H9 (cell line): ENCODE results near the gene SLC47A1. TPM values are rescaled to one million over a fixed set of nuclear protein-coding genes. Genes with fewer than 3 reads are reported as not detected.

Source experiments
- DNase-seq: peaks from one replicate; pipeline ENCODE4 v3.0.0-alpha.2; 2017
- H2AFZ ChIP-seq: one replicate; pipeline ENCODE4 v1.6.1; 2013; ENCODE audit warnings: mild to moderate bottlenecking, low read length, control low read depth, moderate library complexity
- H2AK5ac ChIP-seq: 2 replicates; pipeline ENCODE4 v1.6.1; 2013; ENCODE audit warnings: low read length, control low read depth, mixed read lengths; ENCODE audit not compliant: insufficient read length
- H2BK120ac ChIP-seq: one replicate; pipeline ENCODE4 v1.6.1; 2013; ENCODE audit warnings: low read depth, mild to moderate bottlenecking, low read length, control low read depth, inconsistent platforms; ENCODE audit not compliant: poor library complexity, severe bottlenecking
- H2BK12ac ChIP-seq: 2 replicates; pipeline ENCODE4 v1.6.1; 2013; ENCODE audit warnings: low read length, control low read depth, mixed read lengths, low read depth; ENCODE audit not compliant: insufficient read length
- H2BK15ac ChIP-seq: 2 replicates; pipeline ENCODE4 v1.6.1; 2013; ENCODE audit warnings: low read depth, low read length, control low read depth
- H2BK20ac ChIP-seq: one replicate; pipeline ENCODE4 v1.6.1; 2013; ENCODE audit warnings: low read depth, mild to moderate bottlenecking, low read length, control low read depth, inconsistent platforms; ENCODE audit not compliant: poor library complexity, severe bottlenecking
- H2BK5ac ChIP-seq: 2 replicates; pipeline ENCODE4 v1.6.1; 2013; ENCODE audit warnings: low read length, control low read depth, mixed read lengths; ENCODE audit not compliant: insufficient read length
- H3K14ac ChIP-seq: 2 replicates; pipeline ENCODE4 v1.6.1; 2013; ENCODE audit warnings: low read length, control low read depth; ENCODE audit not compliant: insufficient read depth
- H3K18ac ChIP-seq: 2 replicates; pipeline ENCODE4 v1.6.1; 2013; ENCODE audit warnings: low read depth, mild to moderate bottlenecking, mixed read lengths, low read length, control low read depth; ENCODE audit not compliant: insufficient read length
- H3K23ac ChIP-seq: 2 replicates; pipeline ENCODE4 v1.6.1; 2013; ENCODE audit warnings: low read length, control low read depth, mixed read lengths, low read depth; ENCODE audit not compliant: insufficient read length
- H3K23me2 ChIP-seq: 2 replicates; pipeline ENCODE4 v1.6.1; 2013; ENCODE audit warnings: low read depth, mild to moderate bottlenecking, mixed read lengths, low read length, control low read depth; ENCODE audit not compliant: insufficient read length, poor library complexity, severe bottlenecking
- H3K27ac ChIP-seq: 2 replicates; pipeline ENCODE4 v1.5.1; 2013; ENCODE audit warnings: low read length, control low read depth, mixed read lengths, low read depth; ENCODE audit not compliant: insufficient read length
- H3K27me3 ChIP-seq: 2 replicates; pipeline ENCODE4 v1.6.1; 2013; ENCODE audit warnings: low read length, control low read depth, inconsistent platforms; ENCODE audit not compliant: insufficient read depth
- H3K4ac ChIP-seq: 2 replicates; pipeline ENCODE4 v1.6.1; 2013; ENCODE audit warnings: low read depth, mild to moderate bottlenecking, control low read depth, inconsistent platforms, low read length, moderate library complexity
- H3K4me1 ChIP-seq: 2 replicates; pipeline ENCODE4 v1.6.1; 2013; ENCODE audit warnings: low read length, control low read depth, inconsistent platforms; ENCODE audit not compliant: insufficient read depth
- H3K4me2 ChIP-seq: 2 replicates; pipeline ENCODE4 v1.6.1; 2013; ENCODE audit warnings: low read length, control low read depth, mixed read lengths; ENCODE audit not compliant: insufficient read length, insufficient read depth
- H3K56ac ChIP-seq: 2 replicates; pipeline ENCODE4 v1.6.1; 2013; ENCODE audit warnings: low read depth, mild to moderate bottlenecking, mixed read lengths, low read length, control low read depth; ENCODE audit not compliant: insufficient read length
- H3K79me1 ChIP-seq: 2 replicates; pipeline ENCODE4 v1.6.1; 2013; ENCODE audit warnings: low read depth, mild to moderate bottlenecking, moderate library complexity, low read length, control low read depth, inconsistent platforms; ENCODE audit not compliant: insufficient read depth, poor library complexity, severe bottlenecking
- H3K79me2 ChIP-seq: 2 replicates; pipeline ENCODE4 v1.6.1; 2013; ENCODE audit warnings: low read length, control low read depth, inconsistent platforms; ENCODE audit not compliant: insufficient read depth
- H3K9ac ChIP-seq: 2 replicates; pipeline ENCODE4 v1.6.1; 2013; ENCODE audit warnings: low read length, control low read depth, mixed read lengths; ENCODE audit not compliant: insufficient read length; ENCODE audit errors: extremely low read depth
- H3K9me3 ChIP-seq: one replicate; pipeline ENCODE4 v1.6.1; 2013; ENCODE audit warnings: low read depth, low read length, inconsistent platforms; ENCODE audit not compliant: control insufficient read depth
- H3T11ph ChIP-seq: one replicate; pipeline ENCODE4 v1.6.1; 2013; ENCODE audit warnings: mild to moderate bottlenecking, low read length, control low read depth, inconsistent platforms
- H4K20me1 ChIP-seq: one replicate; pipeline ENCODE4 v1.6.1; 2013; ENCODE audit not compliant: control insufficient read depth, insufficient read length, insufficient read depth
- H4K5ac ChIP-seq: 2 replicates; pipeline ENCODE4 v1.6.1; 2013; ENCODE audit warnings: low read depth, mild to moderate bottlenecking, mixed read lengths, low read length, control low read depth; ENCODE audit not compliant: insufficient read length
- H4K8ac ChIP-seq: replicated peaks from 2 replicates; pipeline ENCODE4 v1.6.1; 2013; ENCODE audit warnings: low read length, control low read depth, mixed read lengths, low read depth; ENCODE audit not compliant: insufficient read length
- H4K91ac ChIP-seq: 2 replicates; pipeline ENCODE4 v1.6.1; 2013; ENCODE audit warnings: low read depth, mild to moderate bottlenecking, moderate library complexity, mixed read lengths, low read length, control low read depth; ENCODE audit not compliant: insufficient read length
- H3K27ac Mint-ChIP-seq, 3 experiments: 2 replicates in 2 of 3; 3 replicates in 1 of 3; pipeline ENCODE4 v1.8.0; 2020 to 2021; ENCODE audit warnings: mixed read lengths in 3 of 3, mild to moderate bottlenecking in 1 of 3, moderate library complexity in 1 of 3
- H3K27me3 Mint-ChIP-seq: 2 replicates; pipeline ENCODE4 v1.8.0; 2021; ENCODE audit warnings: low read depth, mild to moderate bottlenecking, moderate library complexity, mixed read lengths
- H3K36me3 Mint-ChIP-seq, 3 experiments: 2 replicates in 2 of 3; 3 replicates in 1 of 3; pipeline ENCODE4 v1.8.0; 2020 to 2021; ENCODE audit warnings: low read depth in 3 of 3, mixed read lengths in 3 of 3; ENCODE audit not compliant: insufficient read depth in 1 of 3
- H3K4me1 Mint-ChIP-seq, 2 experiments: 2 replicates each; pipeline ENCODE4 v1.8.0; 2020; ENCODE audit warnings: mixed read lengths in 2 of 2
- H3K4me3 Mint-ChIP-seq, 2 experiments: 2 replicates in 1 of 2; 3 replicates in 1 of 2; pipeline ENCODE4 v1.8.0; 2020 to 2021; ENCODE audit warnings: mild to moderate bottlenecking in 2 of 2, mixed read lengths in 2 of 2, moderate library complexity in 1 of 2
- H3K9me3 Mint-ChIP-seq, 2 experiments: 2 replicates in 1 of 2; 3 replicates in 1 of 2; pipeline ENCODE4 v1.8.0; 2020; ENCODE audit warnings: mild to moderate bottlenecking in 2 of 2, mixed read lengths in 2 of 2, moderate library complexity in 1 of 2
- CTCF ChIP-seq: fragments of 200-600 bp; sonication (generic); conservative IDR thresholded peaks from 3 replicates; pipeline ENCODE4 v1.8.0; 2021; ENCODE audit warnings: antibody characterized with exemption, mild to moderate bottlenecking
- WGBS: extraction: QIAGEN DNeasy Blood & Tissue Kit; methylation state at CpG from one replicate; pipeline ENCODE4 v1.1.7; 2013; ENCODE audit warnings: missing lambda C conversion rate, low lambda C conversion rate, mixed read lengths; ENCODE audit not compliant: insufficient read length; ENCODE audit errors: extremely low coverage; 5-methylcytosine and 5-hydroxymethylcytosine counted together
- total RNA-seq: library from RNA; stranded (reverse); gene quantifications from 2 replicates; pipeline ENCODE4 v1.2.1, GENCODE V29; 2021

SLC47A1 gene
- total RNA-seq, 1 experiment from 2014 or later = 4.0 TPM

- no peak overlapping the region for H3T11ph ChIP-seq
- no peaks in the 10 kb centered on the region for H3K23me2 ChIP-seq
- H3K4ac ChIP-seq = no peak overlapping the region
- H3K56ac ChIP-seq = no peak overlapping the region
- WGBS = no CpG with 5 or more reads among the region's 5 CpGs
- no peaks in the 10 kb centered on the region for H3K4me1 ChIP-seq
- H3K23ac ChIP-seq = no peak overlapping the region
- no peak overlapping the region for H3K27ac Mint-ChIP-seq
- no peak overlapping the region for H2AK5ac ChIP-seq
- no peak for DNase-seq
- no peak overlapping the region for H4K91ac ChIP-seq
- no peak overlapping the region for H3K4me2 ChIP-seq
- H3K9me3 Mint-ChIP-seq = no peaks in the 10 kb centered on the region
- no peaks in the 10 kb centered on the region for H3K27me3 ChIP-seq
- no peak overlapping the region for H3K4me3 Mint-ChIP-seq
- no peaks in the 10 kb centered on the region for H3K9me3 ChIP-seq
- H4K5ac ChIP-seq = no peak overlapping the region
- no peak overlapping the region for H2AFZ ChIP-seq
- H2BK15ac ChIP-seq = no peak overlapping the region
- no peaks in the 10 kb centered on the region for H3K36me3 Mint-ChIP-seq
- H3K14ac ChIP-seq = no peak overlapping the region
- H3K27ac ChIP-seq = no peak overlapping the region
- no peaks in the 10 kb centered on the region for H3K79me2 ChIP-seq
- no peak overlapping the region for H3K9ac ChIP-seq
- H2BK5ac ChIP-seq = no peak overlapping the region
- H3K27me3 Mint-ChIP-seq = no peaks in the 10 kb centered on the region
- TF ChIP-seq CTCF = no peak
- no peak overlapping the region for H2BK12ac ChIP-seq
- no peak overlapping the region for H2BK20ac ChIP-seq
- H3K18ac ChIP-seq = no peak overlapping the region
- H3K4me1 Mint-ChIP-seq = peaks cover 3 to 4% of the 10 kb centered on the region in 2 experiments; a peak in 3 of 4 replicates
- H2BK120ac ChIP-seq = no peak overlapping the region
- H4K8ac ChIP-seq = no peak overlapping the region
- no peaks in the 10 kb centered on the region for H4K20me1 ChIP-seq
- H3K79me1 ChIP-seq = no peaks in the 10 kb centered on the region
Observed at GRCh38 chr17:19520641-19521040, 13.0 kb upstream of the SLC47A1 start.
